K562 (cell line): Measurements from ENCODE around the gene GLIPR1L1.

Source experiments
- BRF1 ChIP-seq: IDR thresholded peaks from 3 replicates; pipeline ENCODE4 v1.6.1; 2011; ENCODE audit warnings: borderline replicate concordance, mild to moderate bottlenecking; ENCODE audit not compliant: insufficient read length; ENCODE audit errors: extremely low read depth
- FOXP1 ChIP-seq: sonication (generic); formaldehyde crosslinking; IDR thresholded peaks from 2 replicates; pipeline ENCODE4 v1.8.0; 2022; ENCODE audit warnings: mild to moderate bottlenecking, missing genetic modification reagents
- PCBP2 ChIP-seq: fragments of 200-400 bp; formaldehyde crosslinking; IDR thresholded peaks from 2 replicates; pipeline ENCODE4 v1.6.1; 2018; ENCODE audit warnings: low read length, low read depth, mild to moderate bottlenecking, moderate library complexity; ENCODE audit not compliant: poor library complexity, severe bottlenecking
- POLR2A ChIP-seq: fragments of 450-650 bp; conservative IDR thresholded peaks from 2 replicates; pipeline ENCODE4 v1.6.1; 2016
- POLR2AphosphoS5 ChIP-seq: IDR thresholded peaks from 2 replicates; pipeline ENCODE4 v1.6.1; 2011; ENCODE audit warnings: mild to moderate bottlenecking, low read depth, low read length, moderate library complexity; ENCODE audit not compliant: control insufficient read depth, insufficient read depth
- POLR2G ChIP-seq: fragments of 200-400 bp; formaldehyde crosslinking; IDR thresholded peaks from 2 replicates; pipeline ENCODE4 v1.6.1; 2017; ENCODE audit warnings: low read depth, mild to moderate bottlenecking, antibody characterized with exemption, low read length, moderate library complexity
- SMC3 ChIP-seq: conservative IDR thresholded peaks from 2 replicates; pipeline ENCODE4 v1.6.1; 2011; ENCODE audit warnings: low read depth, low read length, improper control_type of control experiment; ENCODE audit not compliant: insufficient read depth
- TAF7 ChIP-seq: fragments of 450-650 bp; IDR thresholded peaks from 2 replicates; pipeline ENCODE4 v1.6.1; 2016; ENCODE audit warnings: missing genetic modification characterization, missing compliant biosample characterization
- TF ChIP-seq, protein P1 (sequence below): sonication (generic); formaldehyde crosslinking; IDR thresholded peaks from 2 replicates; pipeline ENCODE4 v1.8.0; 2022; ENCODE audit warnings: mild to moderate bottlenecking, missing genetic modification reagents
- TF ChIP-seq, protein P2 (sequence below), 3 experiments: IDR thresholded peaks in 2 of 3; conservative IDR thresholded peaks in 1 of 3; 2 replicates each; pipeline ENCODE4 v1.5.1; 2011 to 2012; ENCODE audit warnings: low read length in 3 of 3, mild to moderate bottlenecking in 3 of 3, control low read depth in 2 of 3, improper control_type of control experiment in 1 of 3, inconsistent platforms in 1 of 3, low read depth in 1 of 3, mixed read lengths in 1 of 3, moderate library complexity in 1 of 3; ENCODE audit not compliant: insufficient read depth in 2 of 3
- TF ChIP-seq, protein P3 (sequence below): fragments of 200-800 bp; sonication (Bioruptor generic); IDR thresholded peaks from 2 replicates; pipeline ENCODE4 v1.6.1; 2017; ENCODE audit warnings: missing genetic modification characterization, missing compliant biosample characterization

DNA sequence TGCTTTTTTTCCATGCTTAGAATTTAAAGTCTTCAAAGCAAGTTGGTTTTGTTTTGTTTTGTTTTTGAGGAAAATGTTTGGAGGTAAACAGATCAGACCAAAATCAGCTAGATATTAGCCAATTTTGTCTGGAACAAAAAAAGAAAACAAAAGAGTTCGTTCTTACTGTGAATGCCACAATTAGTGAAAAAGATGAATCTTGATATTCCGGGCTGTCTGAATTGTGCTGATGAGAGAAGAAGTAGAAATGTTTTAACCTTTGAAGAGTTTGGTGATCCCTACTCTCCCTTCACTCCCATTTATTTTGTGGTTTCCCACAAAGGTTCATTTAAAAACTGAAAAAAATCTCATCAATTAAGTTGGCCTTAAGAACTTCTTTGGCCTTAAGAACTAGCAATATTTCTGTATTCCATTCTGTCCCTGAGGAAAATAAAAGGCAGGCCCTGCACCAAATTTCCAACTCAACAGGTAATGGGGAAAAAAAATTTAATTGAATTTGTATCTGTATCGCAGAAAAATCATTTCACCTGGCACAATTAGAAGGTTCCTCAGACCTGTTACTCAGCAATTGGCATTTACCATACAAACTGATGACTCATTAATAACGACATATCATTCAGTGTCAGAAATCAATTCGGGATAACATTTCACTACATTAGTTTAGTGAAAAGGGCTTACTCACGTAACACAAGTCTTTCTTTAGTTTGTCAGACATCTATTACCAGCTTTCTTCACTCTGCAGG is 55.9 kb downstream of the GLIPR1L1 start:
- no peak for TF ChIP-seq PCBP2
- TF ChIP-seq POLR2G: no peak
- TF ChIP-seq POLR2A: no peak
- no peak for TF ChIP-seq POLR2AphosphoS5
- TF ChIP-seq, protein P1, sequence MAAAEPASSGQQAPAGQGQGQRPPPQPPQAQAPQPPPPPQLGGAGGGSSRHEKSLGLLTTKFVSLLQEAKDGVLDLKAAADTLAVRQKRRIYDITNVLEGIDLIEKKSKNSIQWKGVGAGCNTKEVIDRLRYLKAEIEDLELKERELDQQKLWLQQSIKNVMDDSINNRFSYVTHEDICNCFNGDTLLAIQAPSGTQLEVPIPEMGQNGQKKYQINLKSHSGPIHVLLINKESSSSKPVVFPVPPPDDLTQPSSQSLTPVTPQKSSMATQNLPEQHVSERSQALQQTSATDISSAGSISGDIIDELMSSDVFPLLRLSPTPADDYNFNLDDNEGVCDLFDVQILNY (CRISPR knock-in tag): no peak
- no peak for TF ChIP-seq TAF7 (tag)
- TF ChIP-seq, protein P2, sequence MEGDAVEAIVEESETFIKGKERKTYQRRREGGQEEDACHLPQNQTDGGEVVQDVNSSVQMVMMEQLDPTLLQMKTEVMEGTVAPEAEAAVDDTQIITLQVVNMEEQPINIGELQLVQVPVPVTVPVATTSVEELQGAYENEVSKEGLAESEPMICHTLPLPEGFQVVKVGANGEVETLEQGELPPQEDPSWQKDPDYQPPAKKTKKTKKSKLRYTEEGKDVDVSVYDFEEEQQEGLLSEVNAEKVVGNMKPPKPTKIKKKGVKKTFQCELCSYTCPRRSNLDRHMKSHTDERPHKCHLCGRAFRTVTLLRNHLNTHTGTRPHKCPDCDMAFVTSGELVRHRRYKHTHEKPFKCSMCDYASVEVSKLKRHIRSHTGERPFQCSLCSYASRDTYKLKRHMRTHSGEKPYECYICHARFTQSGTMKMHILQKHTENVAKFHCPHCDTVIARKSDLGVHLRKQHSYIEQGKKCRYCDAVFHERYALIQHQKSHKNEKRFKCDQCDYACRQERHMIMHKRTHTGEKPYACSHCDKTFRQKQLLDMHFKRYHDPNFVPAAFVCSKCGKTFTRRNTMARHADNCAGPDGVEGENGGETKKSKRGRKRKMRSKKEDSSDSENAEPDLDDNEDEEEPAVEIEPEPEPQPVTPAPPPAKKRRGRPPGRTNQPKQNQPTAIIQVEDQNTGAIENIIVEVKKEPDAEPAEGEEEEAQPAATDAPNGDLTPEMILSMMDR (IDR thresholded peaks at IDR 0.05 in 2 of 3, conservative IDR thresholded peaks at IDR 0.05 in 1 of 3; ENCODE audit: insufficient read depth in 2 of 3, low read depth in 1 of 3, low read length in 3 of 3): no peak
- no peak for TF ChIP-seq BRF1
- TF ChIP-seq, protein P3, sequence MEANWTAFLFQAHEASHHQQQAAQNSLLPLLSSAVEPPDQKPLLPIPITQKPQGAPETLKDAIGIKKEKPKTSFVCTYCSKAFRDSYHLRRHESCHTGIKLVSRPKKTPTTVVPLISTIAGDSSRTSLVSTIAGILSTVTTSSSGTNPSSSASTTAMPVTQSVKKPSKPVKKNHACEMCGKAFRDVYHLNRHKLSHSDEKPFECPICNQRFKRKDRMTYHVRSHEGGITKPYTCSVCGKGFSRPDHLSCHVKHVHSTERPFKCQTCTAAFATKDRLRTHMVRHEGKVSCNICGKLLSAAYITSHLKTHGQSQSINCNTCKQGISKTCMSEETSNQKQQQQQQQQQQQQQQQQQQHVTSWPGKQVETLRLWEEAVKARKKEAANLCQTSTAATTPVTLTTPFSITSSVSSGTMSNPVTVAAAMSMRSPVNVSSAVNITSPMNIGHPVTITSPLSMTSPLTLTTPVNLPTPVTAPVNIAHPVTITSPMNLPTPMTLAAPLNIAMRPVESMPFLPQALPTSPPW (CRISPR knock-in tag): no peak
- no peak for TF ChIP-seq FOXP1
- TF ChIP-seq SMC3: no peak
